Lung (tissue), 12 donors: ENCODE data around the gene CENPI. TPM values are rescaled to one million over a fixed set of nuclear protein-coding genes. Genes with fewer than 3 reads are reported as not detected.

Experiments used
- ATAC-seq: fragments of 200-7000 bp; cut with Tn5 transposase; one replicate; pipeline ENCODE4 v1.9.1; 2020; ENCODE audit warnings: moderate number of reproducible peaks; ENCODE audit not compliant: insufficient read depth, low FRiP score
- DNase-seq, 3 donors: peaks; one replicate each; pipeline ENCODE4 v3.0.0-alpha.2; 2013 to 2017
- H3K27ac ChIP-seq, 2 donors: one replicate each; pipeline ENCODE4 v1.5.1; 2013; ENCODE audit warnings: mild to moderate bottlenecking in 2 of 2, moderate library complexity in 2 of 2, control low read depth in 1 of 2, inconsistent platforms in 1 of 2, low read depth in 1 of 2, low read length in 1 of 2
- H3K27me3 ChIP-seq, 3 donors: one replicate each; pipeline ENCODE4 v1.5.1; 2013; ENCODE audit warnings: low read length in 2 of 3; ENCODE audit not compliant: control insufficient read depth in 3 of 3, insufficient read depth in 3 of 3
- H3K36me3 ChIP-seq, 4 donors: one replicate each; pipeline ENCODE4 v1.5.1; 2013; ENCODE audit warnings: low read length in 4 of 4, mild to moderate bottlenecking in 1 of 4, moderate library complexity in 1 of 4; ENCODE audit not compliant: control insufficient read depth in 4 of 4, insufficient read depth in 4 of 4
- H3K4me1 ChIP-seq, 5 donors: one replicate each; pipeline ENCODE4 v1.5.1; 2013; ENCODE audit warnings: low read length in 5 of 5, mild to moderate bottlenecking in 2 of 5, moderate library complexity in 1 of 5; ENCODE audit not compliant: control insufficient read depth in 5 of 5, insufficient read depth in 5 of 5
- H3K4me3 ChIP-seq: one replicate; pipeline ENCODE4 v1.5.1; 2013; ENCODE audit warnings: mild to moderate bottlenecking, control low read depth, moderate library complexity
- H3K9ac ChIP-seq, 2 donors: one replicate each; pipeline ENCODE4 v1.5.1; 2013; ENCODE audit warnings: low read length in 2 of 2, control low read depth in 1 of 2; ENCODE audit not compliant: insufficient read depth in 1 of 2
- H3K9me3 ChIP-seq, 4 donors: one replicate each; pipeline ENCODE4 v1.5.1; 2013; ENCODE audit warnings: low read length in 3 of 4, mild to moderate bottlenecking in 1 of 4, moderate library complexity in 1 of 4; ENCODE audit not compliant: control insufficient read depth in 4 of 4, insufficient read depth in 3 of 4
- WGBS, 2 donors: extraction: QIAGEN DNeasy Blood & Tissue Kit; methylation state at CpG; one replicate each; pipeline ENCODE4 v1.1.7; 2013; 5-methylcytosine and 5-hydroxymethylcytosine counted together
- polyA plus RNA-seq, 2 donors: library from polyadenylated mRNA; stranded (reverse); fragments of 200-250 nt; gene quantifications; one replicate each; pipeline ENCODE4 v1.2.1, GENCODE V29; 2013
- total RNA-seq, 2 donors: library from RNA; depleted of rRNA in 1 of 2; stranded (reverse); fragments of >200 nt in 1 of 2; gene quantifications; one replicate each; pipeline ENCODE4 v1.2.1, GENCODE V29; 2014 to 2021
- TF ChIP-seq, protein P1 (sequence below): IDR thresholded peaks from 2 replicates; pipeline ENCODE4 v1.5.1; 2012; ENCODE audit warnings: mild to moderate bottlenecking; ENCODE audit errors: control extremely low read depth, extremely low read depth
- donor health status: control.
- donor health status: control.
- donor health status: Bipolar disorder and iron deficiency.
- donor health status: healthy.
- donor health status: DM: yes; HTN: yes; CAD: no.

The CENPI gene
- total and polyA plus RNA-seq, 4 donors: 0.69 to 7.5 (median 0.73) TPM

DNA sequence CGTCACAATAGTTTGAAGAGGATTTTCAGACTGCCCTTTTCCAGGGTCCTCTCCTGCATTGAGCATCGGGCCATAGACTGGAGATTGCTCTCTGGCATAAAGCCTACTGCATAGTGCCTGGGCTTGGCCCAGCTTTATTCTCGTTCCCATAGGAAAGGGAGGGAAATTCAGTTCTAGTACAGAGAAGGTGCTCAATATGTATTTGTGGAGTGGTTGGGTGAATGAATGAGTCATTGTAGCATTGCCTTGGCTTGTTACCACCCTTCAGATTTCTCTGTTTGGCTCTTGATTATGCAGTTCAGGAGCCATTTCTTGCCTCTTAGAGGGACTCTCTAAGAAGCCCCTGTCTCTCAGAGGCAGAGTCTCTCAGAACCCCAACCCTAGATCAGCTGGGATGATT, 16.8 kb upstream of the CENPI start:
- Histone ChIP-seq H3K4me1 (peaks cover 0 to 2% (median 0%) of the 10 kb centered on the region in 5 donors), H3K4me3 (no peak overlapping the region), H3K9me3 (peaks cover 0 to 1% (median 0%) of the 10 kb centered on the region in 4 donors), H3K36me3 (no peaks in the 10 kb centered on the region), H3K27ac (no peak overlapping the region), H3K27me3 (peaks cover 0 to 3% (median 3%) of the 10 kb centered on the region in 3 donors), H3K9ac (no peak overlapping the region)
- TF ChIP-seq, protein P1, sequence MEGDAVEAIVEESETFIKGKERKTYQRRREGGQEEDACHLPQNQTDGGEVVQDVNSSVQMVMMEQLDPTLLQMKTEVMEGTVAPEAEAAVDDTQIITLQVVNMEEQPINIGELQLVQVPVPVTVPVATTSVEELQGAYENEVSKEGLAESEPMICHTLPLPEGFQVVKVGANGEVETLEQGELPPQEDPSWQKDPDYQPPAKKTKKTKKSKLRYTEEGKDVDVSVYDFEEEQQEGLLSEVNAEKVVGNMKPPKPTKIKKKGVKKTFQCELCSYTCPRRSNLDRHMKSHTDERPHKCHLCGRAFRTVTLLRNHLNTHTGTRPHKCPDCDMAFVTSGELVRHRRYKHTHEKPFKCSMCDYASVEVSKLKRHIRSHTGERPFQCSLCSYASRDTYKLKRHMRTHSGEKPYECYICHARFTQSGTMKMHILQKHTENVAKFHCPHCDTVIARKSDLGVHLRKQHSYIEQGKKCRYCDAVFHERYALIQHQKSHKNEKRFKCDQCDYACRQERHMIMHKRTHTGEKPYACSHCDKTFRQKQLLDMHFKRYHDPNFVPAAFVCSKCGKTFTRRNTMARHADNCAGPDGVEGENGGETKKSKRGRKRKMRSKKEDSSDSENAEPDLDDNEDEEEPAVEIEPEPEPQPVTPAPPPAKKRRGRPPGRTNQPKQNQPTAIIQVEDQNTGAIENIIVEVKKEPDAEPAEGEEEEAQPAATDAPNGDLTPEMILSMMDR: no peak
- WGBS, 2 donors: 59 to 91% methylated on average over 3 of the region's 3 CpGs
- ATAC-seq: no peak
- no peak for DNase-seq

DNA sequence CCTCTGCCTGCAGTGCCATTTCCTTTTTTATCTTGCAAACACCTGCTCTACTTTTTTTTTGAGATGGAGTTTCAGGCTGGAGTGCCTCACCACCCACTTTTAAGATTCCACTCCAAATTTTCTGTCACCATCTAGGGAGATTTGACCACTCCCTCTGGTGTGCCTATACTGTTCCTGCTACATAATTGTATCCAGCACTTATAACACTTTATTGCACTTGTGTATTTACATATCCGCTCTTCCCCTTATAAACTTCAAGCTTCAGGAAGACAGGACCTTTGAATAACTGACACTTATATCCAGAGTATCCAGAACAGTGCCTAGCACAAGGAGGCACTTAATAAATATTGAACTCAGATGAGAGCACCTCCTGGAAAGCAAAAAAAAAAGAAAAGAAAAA, 6.2 kb upstream of the CENPI start:
- TF ChIP-seq, protein P1: no peak
- H3K27ac ChIP-seq: no peak overlapping the region
- no peaks in the 10 kb centered on the region for H3K9me3 ChIP-seq
- no peak for ATAC-seq
- H3K27me3 ChIP-seq: peaks cover 0 to 3% (median 0%) of the 10 kb centered on the region in 3 donors
- DNase-seq: no peak
- WGBS, 2 donors: 89 to 90% methylated on average over 1 of the region's 1 CpG
- no peaks in the 10 kb centered on the region for H3K4me1 ChIP-seq
- no peaks in the 10 kb centered on the region for H3K36me3 ChIP-seq
- H3K9ac ChIP-seq: no peak overlapping the region
- H3K4me3 ChIP-seq: no peak overlapping the region

DNA sequence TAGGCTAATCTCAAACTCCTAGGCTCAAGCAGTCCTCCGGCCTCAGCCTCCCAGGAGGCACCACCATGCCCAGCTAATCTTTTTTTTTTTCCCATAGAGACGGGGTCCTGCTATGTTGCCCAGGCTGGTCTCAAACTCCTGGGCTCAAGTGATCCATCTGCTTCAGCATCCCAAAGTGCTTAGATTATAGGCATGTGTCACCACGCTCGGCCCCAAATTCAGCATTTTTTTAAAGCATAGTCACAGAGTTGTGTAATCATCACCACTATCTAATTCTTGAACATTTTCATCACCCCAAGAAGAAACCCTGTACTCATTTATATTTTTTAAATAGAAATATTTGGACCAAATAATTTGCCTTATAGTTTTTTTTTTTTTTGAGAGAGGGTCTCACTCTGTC, 10.3 kb downstream of the CENPI start:
- 88 to 97% methylated on average over 4 of the region's 4 CpGs for WGBS, 2 donors
- Histone ChIP-seq H3K4me3 (no peak overlapping the region), H3K9me3 (no peaks in the 10 kb centered on the region), H3K27me3 (peaks cover 0 to 3% (median 0%) of the 10 kb centered on the region in 3 donors), H3K9ac (no peak overlapping the region), H3K27ac (no peak overlapping the region), H3K36me3 (peaks cover 0 to 3% (median 0%) of the 10 kb centered on the region in 4 donors), H3K4me1 (no peaks in the 10 kb centered on the region)
- TF ChIP-seq, protein P1: no peak
- ATAC-seq (no peak), DNase-seq (no peak)

DNA sequence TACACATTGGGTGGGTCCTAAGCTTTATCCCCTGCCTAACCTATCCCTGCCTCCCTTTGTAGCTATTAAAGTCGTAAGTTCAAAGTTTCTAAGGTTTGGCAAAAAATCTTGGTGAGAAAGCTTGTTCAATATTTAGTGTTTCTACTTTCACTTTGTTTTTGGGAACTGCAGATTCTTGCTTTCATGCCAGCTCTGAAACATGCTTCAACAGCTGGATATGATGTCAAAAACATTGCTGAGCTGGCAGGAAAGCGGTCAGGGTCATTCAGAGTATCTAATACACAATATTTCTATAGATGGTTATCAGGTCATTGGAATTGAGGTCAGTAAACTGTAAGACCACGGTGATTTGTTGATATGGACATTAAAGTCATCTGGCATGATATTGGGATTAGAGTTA, 19.7 kb downstream of the CENPI start:
- no peaks in the 10 kb centered on the region for H3K27me3 ChIP-seq
- ATAC-seq: no peak
- no peak overlapping the region for H3K4me3 ChIP-seq
- H3K9ac ChIP-seq: peak overlapping the region in 1 of 2 donors; percentile 16
- WGBS, 2 donors: 51 to 93% methylated on average over 3 of the region's 3 CpGs
- H3K4me1 ChIP-seq: no peaks in the 10 kb centered on the region
- no peaks in the 10 kb centered on the region for H3K36me3 ChIP-seq
- no peaks in the 10 kb centered on the region for H3K9me3 ChIP-seq
- H3K27ac ChIP-seq: no peak overlapping the region
- peak in 2 of 3 donors; percentile 42 to 65 for DNase-seq
- TF ChIP-seq, protein P1: no peak
